AG04449 (cell line): ENCODE results near the gene CFAP157.

Experiments
- CTCF ChIA-PET: fragments of 350-600 bp; formaldehyde crosslinking; extraction: SDS; loops from one replicate; lab custom pipeline; 2021; ENCODE audit warnings: antibody characterized with exemption; lab: Yijun Ruan, JAX
- POLR2A ChIA-PET: fragments of 400-600, 350-600 bp; formaldehyde crosslinking; extraction: SDS; loops from one replicate; lab custom pipeline; 2020; ENCODE audit warnings: antibody characterized with exemption, inconsistent platforms; lab: Yijun Ruan, JAX
- DNase-seq: peaks from one replicate; pipeline ENCODE4 v3.0.0-alpha.2; 2010; ENCODE audit warnings: low read depth, low spot score
- H3K4me3 ChIP-seq: 2 replicates; pipeline ENCODE4 v1.5.1; 2011; ENCODE audit warnings: low read depth, mild to moderate bottlenecking, control low read depth, low read length
- CTCF ChIP-seq: IDR thresholded peaks from one replicate; pipeline ENCODE4 v1.5.1; 2011; ENCODE audit warnings: mild to moderate bottlenecking, moderate library complexity, low read length, control low read depth, inconsistent platforms; ENCODE audit not compliant: insufficient read depth; ENCODE audit errors: missing control alignments

CFAP157 gene

GRCh38 chr9:127679506-127679905 lies 27.3 kb upstream of the CFAP157 start:
- CTCF ChIA-PET, result no interaction called here
- DNase-seq, result no peak
- TF ChIP-seq CTCF, result no peak
- POLR2A ChIA-PET, result no interaction called here
- no peak overlapping the region for H3K4me3 ChIP-seq

- H3K4me3 ChIP-seq, result no peak overlapping the region
- TF ChIP-seq CTCF, result no peak
- ChIA-PET POLR2A (no interaction called here), CTCF (no interaction called here)
- DNase-seq, result no peak
Observed at GRCh38 chr9:127680226-127680625, 26.6 kb upstream of the CFAP157 start.

- H3K4me3 ChIP-seq, result no peak overlapping the region
- ChIA-PET POLR2A (no interaction called here), CTCF (no interaction called here)
- no peak for DNase-seq
- no peak for TF ChIP-seq CTCF
Observed at GRCh38 chr9:127680846-127681245, 25.9 kb upstream of the CFAP157 start.

GRCh38 chr9:127682351-127683136 lies 24.2 kb upstream of the CFAP157 start:
- no peak for TF ChIP-seq CTCF
- no peak for DNase-seq
- CTCF ChIA-PET, result interaction anchor here (1.1 to 1.2 kb wide), 2 partner anchors 13 to 52 kb away, joined by 3 to 5 read pairs; partner anchors contain the start of gene TOR2A
- POLR2A ChIA-PET, result interaction anchor here (1.7 kb wide), 1 partner anchor 15 kb away, joined by 5 read pairs; no protein-coding TSS in a partner anchor
- no peak overlapping the region for H3K4me3 ChIP-seq

GRCh38 chr9:127683723-127684122 lies 23.1 kb upstream of the CFAP157 start:
- DNase-seq, result peak; percentile 44
- POLR2A ChIA-PET, result interaction anchor here (0.5 to 1.7 kb wide), 6 partner anchors 9 to 109 kb away, joined by 3 to 5 read pairs (median 3); no protein-coding TSS in a partner anchor
- H3K4me3 ChIP-seq, result no peak overlapping the region
- CTCF ChIA-PET, result interaction anchor here (0.9 to 1.4 kb wide), 7 partner anchors 11 to 186 kb away, joined by 3 to 5 read pairs (median 3); partner anchors contain the start of genes PTRH1, TOR2A and TTC16
- TF ChIP-seq CTCF, result no peak

- no peak for TF ChIP-seq CTCF
- no peak for DNase-seq
- H3K4me3 ChIP-seq, result no peak overlapping the region
- POLR2A ChIA-PET, result interaction anchor here (1.6 to 1.7 kb wide), 2 partner anchors 8 to 17 kb away, joined by 3 to 5 read pairs; no protein-coding TSS in a partner anchor
- CTCF ChIA-PET, result interaction anchor here (0.6 to 2.3 kb wide), 8 partner anchors 16 to 237 kb away, joined by 3 to 6 read pairs (median 4); partner anchors contain the start of genes PTRH1, TOR2A and TTC16
Observed at GRCh38 chr9:127684576-127684975, 22.2 kb upstream of the CFAP157 start.
